IMR-90 (cell line): ENCODE data around the gene CMIP. TPM values are rescaled to one million over a fixed set of nuclear protein-coding genes. Genes with fewer than 3 reads are reported as not detected.

Source experiments
- ATAC-seq: fragments of 200-7000 bp; cut with Tn5 transposase; 2 replicates; pipeline ENCODE4 v1.9.1; 2020; ENCODE audit warnings: low read depth, mild to moderate bottlenecking, moderate library complexity
- BruUV-seq: library from RNA; stranded (reverse); fragments of 400-500 nt; replicated peaks from 2 replicates; lab custom pipeline; 2021; lab: Mats Ljungman, UMichigan
- CTCF ChIA-PET: fragments of 300-600 bp; formaldehyde crosslinking; extraction: SDS; loops from one replicate; lab custom pipeline; 2021; ENCODE audit warnings: antibody characterized with exemption; lab: Yijun Ruan, JAX
- POLR2A ChIA-PET: fragments of 300-600 bp; sonication (Branson Sonifier 250); formaldehyde crosslinking; loops from one replicate; lab custom pipeline; 2022; ENCODE audit warnings: antibody characterized with exemption; ENCODE audit not compliant: unreplicated experiment; lab: Charles Lee
- DNase-seq: peaks from one replicate; pipeline ENCODE4 v3.0.0; 2013
- H2AFZ ChIP-seq: replicated peaks from 2 replicates; pipeline ENCODE3; 2013; ENCODE audit warnings: low read length, mild to moderate bottlenecking; ENCODE audit not compliant: poor library complexity
- H2AK5ac ChIP-seq: 2 replicates; pipeline ENCODE4 v1.6.1; 2013; ENCODE audit warnings: low read depth, low read length, inconsistent platforms
- H2AK9ac ChIP-seq: replicated peaks from 2 replicates; pipeline ENCODE3; 2013; ENCODE audit warnings: mild to moderate bottlenecking, low read depth, low read length, moderate library complexity; ENCODE audit not compliant: poor library complexity
- H2BK120ac ChIP-seq: 2 replicates; pipeline ENCODE4 v1.6.1; 2013; ENCODE audit warnings: low read depth, low read length, inconsistent platforms
- H2BK15ac ChIP-seq: 3 replicates; pipeline ENCODE4 v1.6.1; 2013; ENCODE audit warnings: low read depth, low read length, inconsistent platforms
- H2BK20ac ChIP-seq: 2 replicates; pipeline ENCODE4 v1.6.1; 2013; ENCODE audit warnings: low read depth, mild to moderate bottlenecking, inconsistent platforms, low read length, moderate library complexity
- H2BK5ac ChIP-seq: 2 replicates; pipeline ENCODE4 v1.6.1; 2013; ENCODE audit warnings: mild to moderate bottlenecking, low read depth, low read length, inconsistent platforms; ENCODE audit not compliant: poor library complexity, severe bottlenecking
- H3K14ac ChIP-seq: replicated peaks from 2 replicates; pipeline ENCODE4 v1.6.1; 2013; ENCODE audit warnings: low read depth, low read length, inconsistent platforms
- H3K18ac ChIP-seq: 2 replicates; pipeline ENCODE4 v1.6.1; 2013; ENCODE audit warnings: low read depth, low read length, control low read depth
- H3K23ac ChIP-seq: 2 replicates; pipeline ENCODE4 v1.6.1; 2013; ENCODE audit warnings: low read depth, low read length, inconsistent platforms
- H3K27ac ChIP-seq: 2 replicates; pipeline ENCODE4 v1.5.1; 2013; ENCODE audit warnings: mild to moderate bottlenecking, control low read depth, low read length; ENCODE audit not compliant: insufficient read depth
- H3K27me3 ChIP-seq: 2 replicates; pipeline ENCODE4 v1.6.1; 2013; ENCODE audit warnings: low read length; ENCODE audit not compliant: control insufficient read depth, insufficient read depth
- H3K36me3 ChIP-seq: 2 replicates; pipeline ENCODE4 v1.6.1; 2013; ENCODE audit warnings: low read length, mixed read lengths; ENCODE audit not compliant: control insufficient read depth, insufficient read depth
- H3K4ac ChIP-seq: 2 replicates; pipeline ENCODE4 v1.6.1; 2013; ENCODE audit warnings: low read depth, low read length, inconsistent platforms
- H3K4me1 ChIP-seq: 2 replicates; pipeline ENCODE4 v1.6.1; 2013; ENCODE audit warnings: low read length, mixed read lengths; ENCODE audit not compliant: control insufficient read depth, insufficient read depth
- H3K4me2 ChIP-seq: 2 replicates; pipeline ENCODE4 v1.6.1; 2013; ENCODE audit warnings: low read depth, mild to moderate bottlenecking, control low read depth, low read length, moderate library complexity
- H3K4me3 ChIP-seq: 2 replicates; pipeline ENCODE4 v1.5.1; 2013; ENCODE audit warnings: low read depth, mild to moderate bottlenecking, control low read depth, low read length, moderate library complexity; ENCODE audit not compliant: insufficient read depth
- H3K56ac ChIP-seq: 2 replicates; pipeline ENCODE4 v1.6.1; 2013; ENCODE audit warnings: low read length, inconsistent platforms; ENCODE audit not compliant: insufficient read depth; ENCODE audit errors: extremely low read depth
- H3K79me1 ChIP-seq, 2 experiments: 2 replicates each; pipeline ENCODE4 v1.6.1; 2013; ENCODE audit warnings: low read length in 2 of 2, inconsistent platforms in 1 of 2, low read depth in 1 of 2
- H3K9ac ChIP-seq: 2 replicates; pipeline ENCODE4 v1.6.1; 2013; ENCODE audit warnings: low read depth, low read length, control low read depth
- H3K9me1 ChIP-seq: 2 replicates; pipeline ENCODE4 v1.6.1; 2013; ENCODE audit warnings: low read length, inconsistent platforms; ENCODE audit not compliant: insufficient read depth
- H3K9me3 ChIP-seq: 2 replicates; pipeline ENCODE4 v1.6.1; 2013; ENCODE audit warnings: low read length; ENCODE audit not compliant: control insufficient read depth, insufficient read depth
- H4K20me1 ChIP-seq: 2 replicates; pipeline ENCODE4 v1.6.1; 2013; ENCODE audit warnings: low read length, inconsistent platforms; ENCODE audit not compliant: insufficient read depth
- H4K5ac ChIP-seq: 2 replicates; pipeline ENCODE4 v1.6.1; 2013; ENCODE audit warnings: mild to moderate bottlenecking, low read depth, low read length, control low read depth
- H4K8ac ChIP-seq, 2 experiments: 2 replicates each; pipeline ENCODE4 v1.6.1; 2013; ENCODE audit warnings: low read depth in 2 of 2, low read length in 2 of 2, control low read depth in 1 of 2, inconsistent platforms in 1 of 2
- H4K91ac ChIP-seq: 2 replicates; pipeline ENCODE4 v1.6.1; 2013; ENCODE audit warnings: low read depth, low read length, inconsistent platforms; ENCODE audit not compliant: insufficient read depth
- BHLHE40 ChIP-seq: fragments of 150-350 bp; IDR thresholded peaks from 2 replicates; pipeline ENCODE4 v1.6.1; 2016; ENCODE audit warnings: mild to moderate bottlenecking, low read depth, low read length
- CEBPB ChIP-seq: IDR thresholded peaks from 2 replicates; pipeline ENCODE4 v1.6.1; 2012; ENCODE audit warnings: low read depth, low read length, improper control_type of control experiment
- CHD1 ChIP-seq: IDR thresholded peaks from 2 replicates; pipeline ENCODE4 v1.6.1; 2012; ENCODE audit warnings: low read depth, low read length, improper control_type of control experiment
- FOS ChIP-seq: fragments of 150-350 bp; IDR thresholded peaks from 2 replicates; pipeline ENCODE4 v1.6.1; 2016; ENCODE audit warnings: low read depth, low read length
- MAFK ChIP-seq: IDR thresholded peaks from 2 replicates; pipeline ENCODE4 v1.6.1; 2012; ENCODE audit warnings: low read depth, low read length, improper control_type of control experiment
- MAZ ChIP-seq: IDR thresholded peaks from 2 replicates; pipeline ENCODE4 v1.6.1; 2012; ENCODE audit warnings: low read depth, mild to moderate bottlenecking, low read length, improper control_type of control experiment, moderate library complexity, borderline replicate concordance
- MXI1 ChIP-seq: IDR thresholded peaks from 2 replicates; pipeline ENCODE4 v1.6.1; 2012; ENCODE audit warnings: low read depth, mild to moderate bottlenecking, low read length, moderate library complexity, borderline replicate concordance
- NFE2L2 ChIP-seq: fragments of 150-350 bp; IDR thresholded peaks from 2 replicates; pipeline ENCODE4 v1.6.1; 2016; ENCODE audit warnings: low read depth, mild to moderate bottlenecking, low read length
- POLR2A ChIP-seq: IDR thresholded peaks from 2 replicates; pipeline ENCODE4 v1.6.1; 2012; ENCODE audit warnings: mild to moderate bottlenecking, low read depth, low read length
- RAD21 ChIP-seq: IDR thresholded peaks from 2 replicates; pipeline ENCODE4 v1.6.1; 2012; ENCODE audit warnings: low read length, improper control_type of control experiment
- RCOR1 ChIP-seq: IDR thresholded peaks from 2 replicates; pipeline ENCODE4 v1.6.1; 2012; ENCODE audit warnings: mild to moderate bottlenecking, low read length, improper control_type of control experiment; ENCODE audit not compliant: insufficient replicate concordance
- RFX5 ChIP-seq: IDR thresholded peaks from 2 replicates; pipeline ENCODE4 v1.8.0; 2012; ENCODE audit warnings: low read depth, mild to moderate bottlenecking, low read length, moderate library complexity
- SMC3 ChIP-seq: fragments of 150-350 bp; IDR thresholded peaks from 2 replicates; pipeline ENCODE4 v1.6.1; 2016; ENCODE audit warnings: low read depth, mild to moderate bottlenecking, antibody characterized with exemption, low read length, moderate library complexity
- WGBS, 2 experiments: methylation state at CpG; one replicate each; pipeline versions ENCODE4 v1.1.5 to v1.1.7; 2013; ENCODE audit warnings: missing lambda C conversion rate in 2 of 2; ENCODE audit not compliant: insufficient read length in 1 of 2; ENCODE audit errors: extremely low coverage in 2 of 2; 5-methylcytosine and 5-hydroxymethylcytosine counted together
- dilution Hi-C: fragments of 300-500 bp; cut with HindIII; formaldehyde crosslinking; loops from one replicate; pipeline ENCODE4 v1.14.3; 2018; ENCODE audit warnings: low sequenced_read_pairs; ENCODE audit not compliant: unreplicated experiment
- in situ Hi-C: fragments of 300-500 bp; cut with MboI; formaldehyde crosslinking; loops from 3 replicates; pipeline ENCODE4 v1.14.3; 2019; ENCODE audit warnings: low sequenced_read_pairs, inconsistent platforms, mixed read lengths
- intact Hi-C: fragments of 100-400 bp; cut with micrococcal nuclease; formaldehyde crosslinking; loops from 2 replicates; pipeline ENCODE4 v1.10.0; 2022
- polyA plus RNA-seq, 3 experiments: library from polyadenylated mRNA; depleted of rRNA; stranded (reverse); fragments of >200 nt; gene quantifications; 2 replicates each; pipeline ENCODE4 v1.2.3, GENCODE V29; 2012; ENCODE audit warnings: low replicate concordance in 1 of 3
- total RNA-seq: library from RNA; depleted of rRNA; stranded (reverse); fragments of >200 nt; gene quantifications from 2 replicates; pipeline ENCODE4 v1.2.3, GENCODE V29; 2012
- TF ChIP-seq, protein P1 (sequence below): fragments of 150-350 bp; IDR thresholded peaks from 2 replicates; pipeline ENCODE4 v1.6.1; 2016; ENCODE audit warnings: low read depth, mild to moderate bottlenecking, low read length, moderate library complexity, borderline replicate concordance
- TF ChIP-seq, protein P2 (sequence below): fragments of 150-350 bp; IDR thresholded peaks from 2 replicates; pipeline ENCODE4 v1.6.1; 2017; ENCODE audit warnings: mild to moderate bottlenecking, antibody characterized with exemption, low read length, low read depth

CMIP gene
- total and polyA plus RNA-seq, 2 of the 4 experiments (the other 2 are of a cell fraction), result 3.2 to 11.6 TPM

DNA sequence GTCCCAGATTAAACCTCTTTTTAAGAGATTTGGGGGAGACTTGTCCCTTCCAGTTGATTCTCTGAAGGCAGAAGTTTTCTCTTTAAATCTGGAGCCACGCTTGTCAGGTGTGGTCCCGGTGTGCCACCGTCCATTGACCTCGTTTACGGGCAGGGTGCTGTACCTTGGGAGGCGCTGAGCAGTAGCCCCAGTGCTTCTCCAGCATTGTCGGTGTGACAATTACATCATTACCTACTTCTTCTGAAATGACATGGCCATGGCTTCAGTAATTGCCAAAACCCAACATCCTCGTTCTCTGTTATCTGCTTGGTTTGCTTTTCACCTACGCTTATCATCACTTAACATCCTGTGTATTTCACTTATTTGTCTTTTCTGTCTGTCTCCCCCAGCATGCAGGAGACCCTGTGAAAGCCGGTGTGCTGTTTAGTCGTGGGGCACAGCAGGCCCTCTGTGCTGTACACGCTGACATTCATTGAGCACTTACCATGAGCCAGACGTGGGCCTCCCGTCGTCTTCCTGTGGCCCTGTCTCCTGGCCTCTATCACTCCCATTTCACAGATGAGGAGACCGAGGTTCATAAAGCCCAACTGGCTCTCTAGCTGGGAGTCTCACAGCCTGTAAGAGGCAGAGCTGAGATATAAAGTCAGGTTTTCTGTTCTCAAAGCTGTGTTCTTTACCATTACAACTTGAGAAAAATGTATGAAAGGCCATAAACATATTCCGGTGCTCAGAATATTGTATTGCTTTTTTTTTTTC lies 143.9 kb downstream of the CMIP start:
- H3K4me2 ChIP-seq, result no peak overlapping the region
- no peak overlapping the region for H4K8ac ChIP-seq
- ChIA-PET POLR2A (no interaction called here), CTCF (no interaction called here)
- H4K20me1 ChIP-seq, result peaks cover 55% of the 10 kb centered on the region
- no peak overlapping the region for H4K91ac ChIP-seq
- no peak overlapping the region for H2AFZ ChIP-seq
- no peak overlapping the region for H2AK5ac ChIP-seq
- no peak overlapping the region for H3K23ac ChIP-seq
- H2AK9ac ChIP-seq, result no peak overlapping the region
- no peak overlapping the region; the same call in 2 of the 3 replicates for H2BK15ac ChIP-seq
- no peak overlapping the region for H3K14ac ChIP-seq
- 0 out of 2 replicates have a peak, but pooled peaks cover 2% of the 10 kb centered on the region for H3K36me3 ChIP-seq
- no peak overlapping the region for H3K18ac ChIP-seq
- no peak overlapping the region for H2BK5ac ChIP-seq
- H3K4ac ChIP-seq, result no peak overlapping the region
- no peaks in the 10 kb centered on the region for H3K27me3 ChIP-seq
- no peak overlapping the region for H2BK120ac ChIP-seq
- no peak overlapping the region for H2BK20ac ChIP-seq
- dilution Hi-C loops (no loop called here), intact Hi-C loops (loop anchor here (10.0 kb wide), 2 partner anchors 144 to 184 kb away; partner anchors contain the start of gene CMIP), in situ Hi-C loops (no loop called here)
- H3K79me1 ChIP-seq, result peaks cover 39 to 58% of the 10 kb centered on the region in 2 experiments
- BruUV-seq, result no TSS peak
- no peak overlapping the region for H3K27ac ChIP-seq
- no peak overlapping the region for H3K9ac ChIP-seq
- H3K9me1 ChIP-seq, result peaks cover 21% of the 10 kb centered on the region
- H4K5ac ChIP-seq, result no peak overlapping the region
- peaks cover 9% of the 10 kb centered on the region for H3K4me1 ChIP-seq
- no peaks in the 10 kb centered on the region for H3K9me3 ChIP-seq
- no peak for ATAC-seq
- 100% methylated on average over 10 of the region's 17 CpGs; no CpG with 5 or more reads in 1 of the 2 experiments for WGBS, 2 experiments
- H3K4me3 ChIP-seq, result no peak overlapping the region
- no peak overlapping the region for H3K56ac ChIP-seq
- no peak for DNase-seq
- TF ChIP-seq CEBPB, result no peak
- TF ChIP-seq, protein P1, sequence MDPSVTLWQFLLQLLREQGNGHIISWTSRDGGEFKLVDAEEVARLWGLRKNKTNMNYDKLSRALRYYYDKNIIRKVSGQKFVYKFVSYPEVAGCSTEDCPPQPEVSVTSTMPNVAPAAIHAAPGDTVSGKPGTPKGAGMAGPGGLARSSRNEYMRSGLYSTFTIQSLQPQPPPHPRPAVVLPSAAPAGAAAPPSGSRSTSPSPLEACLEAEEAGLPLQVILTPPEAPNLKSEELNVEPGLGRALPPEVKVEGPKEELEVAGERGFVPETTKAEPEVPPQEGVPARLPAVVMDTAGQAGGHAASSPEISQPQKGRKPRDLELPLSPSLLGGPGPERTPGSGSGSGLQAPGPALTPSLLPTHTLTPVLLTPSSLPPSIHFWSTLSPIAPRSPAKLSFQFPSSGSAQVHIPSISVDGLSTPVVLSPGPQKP, result no peak
- no peak for TF ChIP-seq SMC3
- TF ChIP-seq BHLHE40, result no peak
- no peak for TF ChIP-seq POLR2A
- no peak for TF ChIP-seq RCOR1
- no peak for TF ChIP-seq RAD21
- no peak for TF ChIP-seq MXI1
- TF ChIP-seq NFE2L2, result no peak
- TF ChIP-seq RFX5, result no peak
- no peak for TF ChIP-seq FOS
- no peak for TF ChIP-seq MAFK
- TF ChIP-seq MAZ, result no peak
- no peak for TF ChIP-seq CHD1
- TF ChIP-seq, protein P2, sequence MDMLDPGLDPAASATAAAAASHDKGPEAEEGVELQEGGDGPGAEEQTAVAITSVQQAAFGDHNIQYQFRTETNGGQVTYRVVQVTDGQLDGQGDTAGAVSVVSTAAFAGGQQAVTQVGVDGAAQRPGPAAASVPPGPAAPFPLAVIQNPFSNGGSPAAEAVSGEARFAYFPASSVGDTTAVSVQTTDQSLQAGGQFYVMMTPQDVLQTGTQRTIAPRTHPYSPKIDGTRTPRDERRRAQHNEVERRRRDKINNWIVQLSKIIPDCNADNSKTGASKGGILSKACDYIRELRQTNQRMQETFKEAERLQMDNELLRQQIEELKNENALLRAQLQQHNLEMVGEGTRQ, result no peak
